ENCODE measurements around the gene CALCOCO1.

Gene CALCOCO1

GRCh38 chr12:53739214-53740129 lies 12.2 kb upstream of the CALCOCO1 start:
- peak; percentile 37 for DNase-seq (ENCODE audit: low read depth)
- H3K4me3 ChIP-seq (ENCODE audit: control insufficient read depth, low read depth, low read length), result no peak overlapping the region
- TF ChIP-seq CTCF (conservative IDR thresholded peaks at IDR 0.05; ENCODE audit: control insufficient read depth, insufficient read depth, low read depth, low read length), result no peak

- DNase-seq (ENCODE audit: low read depth), result no peak
- no peak overlapping the region for H3K4me3 ChIP-seq (ENCODE audit: control insufficient read depth, low read depth, low read length)
- TF ChIP-seq CTCF (conservative IDR thresholded peaks at IDR 0.05; ENCODE audit: control insufficient read depth, insufficient read depth, low read depth, low read length), result no peak
Observed at GRCh38 chr12:53738406-53739213, 11.4 kb upstream of the CALCOCO1 start.

- H3K4me3 ChIP-seq (ENCODE audit: control insufficient read depth, low read depth, low read length), result no peak overlapping the region
- TF ChIP-seq CTCF (conservative IDR thresholded peaks at IDR 0.05; ENCODE audit: control insufficient read depth, insufficient read depth, low read depth, low read length), result no peak
- no peak for DNase-seq (ENCODE audit: low read depth)
Observed at GRCh38 chr12:53737951-53738405, 10.7 kb upstream of the CALCOCO1 start.

- DNase-seq (ENCODE audit: low read depth), result no peak
- no peak overlapping the region for H3K4me3 ChIP-seq (ENCODE audit: control insufficient read depth, low read depth, low read length)
- TF ChIP-seq CTCF (conservative IDR thresholded peaks at IDR 0.05; ENCODE audit: control insufficient read depth, insufficient read depth, low read depth, low read length), result no peak
Observed at GRCh38 chr12:53737093-53737808, 10.0 kb upstream of the CALCOCO1 start.

- TF ChIP-seq CTCF (conservative IDR thresholded peaks at IDR 0.05; ENCODE audit: control insufficient read depth, insufficient read depth, low read depth, low read length), result no peak
- H3K4me3 ChIP-seq (ENCODE audit: control insufficient read depth, low read depth, low read length), result no peak overlapping the region
- no peak for DNase-seq (ENCODE audit: low read depth)
Observed at GRCh38 chr12:53736592-53736991, 9.3 kb upstream of the CALCOCO1 start.

- H3K4me3 ChIP-seq (ENCODE audit: control insufficient read depth, low read depth, low read length), result no peak overlapping the region
- no peak for TF ChIP-seq CTCF (conservative IDR thresholded peaks at IDR 0.05; ENCODE audit: control insufficient read depth, insufficient read depth, low read depth, low read length)
- DNase-seq (ENCODE audit: low read depth), result no peak
Observed at GRCh38 chr12:53735556-53735955, 8.3 kb upstream of the CALCOCO1 start.

Data from fibroblast of mammary gland (primary cell).